Prostate gland (tissue), 2 donors: ENCODE results near the gene TCF4. TPM values are rescaled to one million over a fixed set of nuclear protein-coding genes. Genes with fewer than 3 reads are reported as not detected.

Source experiments
- DNase-seq: peaks from one replicate; pipeline ENCODE4 v3.0.0-alpha.2; 2019; ENCODE audit warnings: low spot score
- H3K27ac ChIP-seq, 2 donors: fragments of 200-600 bp; sonication (generic); 2 replicates each; pipeline ENCODE4 v1.5.1; 2017 to 2019
- H3K27me3 ChIP-seq: fragments of 200-600 bp; sonication (generic); replicated peaks from 2 replicates; pipeline ENCODE4 v1.5.1; 2019; ENCODE audit not compliant: insufficient read depth
- H3K36me3 ChIP-seq, 2 donors: fragments of 200-600 bp; sonication (generic); 1 replicate in 1 of 2; 2 replicates in 1 of 2; pipeline versions ENCODE4 v1.5.1 to v1.8.1; 2017 to 2019
- H3K4me1 ChIP-seq: fragments of 200-600 bp; sonication (generic); replicated peaks from 2 replicates; pipeline ENCODE4 v1.5.1; 2019
- H3K4me3 ChIP-seq, 2 donors: fragments of 200-600 bp; sonication (generic); 2 replicates each; pipeline ENCODE4 v1.5.1; 2017 to 2019
- H3K9me3 ChIP-seq: fragments of 200-600 bp; sonication (generic); 2 replicates; pipeline ENCODE4 v1.5.1; 2017
- CTCF ChIP-seq, 4 experiments: fragments of 200-600 bp in 2 of 4; fragments of 450-650 bp in 2 of 4; sonication (generic) in 2 of 4; IDR thresholded peaks; 1 replicate in 3 of 4; 2 replicates in 1 of 4; pipeline ENCODE4 v1.5.1; 2016 to 2019; ENCODE audit warnings: antibody characterized with exemption in 4 of 4, mild to moderate bottlenecking in 2 of 4, moderate library complexity in 2 of 4
- POLR2A ChIP-seq: fragments of 450-650 bp; IDR thresholded peaks from one replicate; pipeline ENCODE4 v1.6.1; 2016; ENCODE audit warnings: antibody characterized with exemption, mild to moderate bottlenecking
- POLR2AphosphoS5 ChIP-seq: sonication (generic); formaldehyde crosslinking; IDR thresholded peaks from one replicate; pipeline ENCODE4 v1.6.1; 2017; ENCODE audit warnings: antibody characterized with exemption
- WGBS: methylation state at CpG from one replicate; pipeline ENCODE4 v1.1.5; 2018; 5-methylcytosine and 5-hydroxymethylcytosine counted together
- intact Hi-C: fragments of 100-400 bp; cut with DNase I; formaldehyde crosslinking; loops from one replicate; pipeline ENCODE4 v1.14.2; 2022
- total RNA-seq, 2 donors: library from RNA; depleted of rRNA; stranded (reverse); fragments of >200 nt; gene quantifications; one replicate each; pipeline ENCODE4 v1.1.0, GENCODE V29; 2016

TCF4 gene
- total RNA-seq, 2 donors from 2014 or later: 29.8 to 87.2 TPM

DNA sequence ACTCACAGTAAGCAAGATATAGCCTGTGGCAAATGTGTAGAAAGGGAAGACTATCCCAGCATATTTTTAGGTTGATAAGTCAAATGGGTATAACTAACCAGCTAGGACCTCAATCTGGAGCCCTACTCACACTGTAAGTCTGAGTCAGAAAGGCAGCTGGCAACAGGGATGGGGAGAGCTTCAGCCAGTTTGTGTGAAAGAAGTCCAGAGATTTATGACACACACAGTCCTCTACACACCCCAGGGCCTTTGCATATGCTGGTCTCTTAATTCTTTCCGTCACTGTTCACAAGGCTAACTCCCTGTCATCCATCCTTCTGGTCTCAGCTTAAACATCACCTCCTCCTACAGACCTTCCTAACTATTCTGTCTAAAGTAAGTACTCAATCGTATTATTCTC lies 5.9 kb upstream of the TCF4 start:
- no peaks in the 10 kb centered on the region for H3K36me3 ChIP-seq
- no peak overlapping the region for H3K27ac ChIP-seq
- intact Hi-C loops: no loop called here
- H3K4me3 ChIP-seq: no peak overlapping the region
- 93% methylated on average over 2 of the region's 2 CpGs for WGBS
- no peaks in the 10 kb centered on the region for H3K9me3 ChIP-seq
- no peak for DNase-seq
- no peaks in the 10 kb centered on the region for H3K4me1 ChIP-seq
- TF ChIP-seq POLR2A: no peak
- TF ChIP-seq POLR2AphosphoS5: no peak
- no peak for TF ChIP-seq CTCF (IDR thresholded peaks at IDR 0.05)
- no peaks in the 10 kb centered on the region for H3K27me3 ChIP-seq

DNA sequence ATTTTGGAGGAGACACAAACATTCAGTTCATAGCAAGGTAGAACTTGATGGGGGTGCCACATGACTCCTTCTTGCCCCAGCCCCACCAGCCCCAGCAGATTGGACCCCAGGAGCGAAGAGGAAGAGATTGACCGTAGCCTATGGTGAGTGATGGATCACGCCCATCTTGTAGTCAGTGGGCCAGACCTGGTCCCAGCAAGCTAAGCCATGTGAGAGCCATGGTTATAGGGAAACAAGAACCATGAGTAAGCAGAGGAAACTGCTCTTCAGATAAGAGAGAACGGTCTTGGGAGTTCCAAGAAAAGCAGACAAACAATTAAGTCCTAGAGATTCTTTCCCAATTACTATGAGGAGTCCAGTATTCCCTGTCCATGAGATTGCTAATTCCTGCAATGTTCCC lies 4.6 kb upstream of the TCF4 start:
- 89% methylated on average over 4 of the region's 4 CpGs for WGBS
- intact Hi-C loops: no loop called here
- Histone ChIP-seq H3K4me1 (no peaks in the 10 kb centered on the region), H3K4me3 (no peak overlapping the region), H3K36me3 (no peaks in the 10 kb centered on the region), H3K27ac (no peak overlapping the region), H3K9me3 (no peaks in the 10 kb centered on the region), H3K27me3 (no peaks in the 10 kb centered on the region)
- no peak for DNase-seq
- TF ChIP-seq POLR2A (no peak), POLR2AphosphoS5 (no peak), CTCF (IDR thresholded peaks at IDR 0.05) (no peak)

DNA sequence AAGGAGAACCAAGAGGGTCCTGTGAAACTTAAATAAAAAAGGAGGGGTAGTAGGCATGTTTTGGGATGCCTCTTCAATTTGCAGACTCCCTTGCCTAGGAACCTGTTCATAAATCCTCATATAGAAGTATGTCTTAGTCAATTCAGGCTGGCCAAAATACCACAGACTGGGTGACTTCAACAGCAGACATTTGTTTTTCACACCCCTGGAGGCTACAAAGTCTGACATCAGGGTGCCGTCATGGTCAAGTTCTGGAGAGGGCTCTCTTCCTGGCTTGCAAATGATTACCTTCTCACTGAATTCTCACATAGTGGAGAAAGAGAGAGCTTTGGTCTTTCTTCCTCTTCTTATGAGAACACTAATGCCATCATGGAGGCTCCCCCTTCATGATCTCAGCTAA lies 4.1 kb upstream of the TCF4 start:
- no peaks in the 10 kb centered on the region for H3K4me1 ChIP-seq
- intact Hi-C loops: no loop called here
- H3K27ac ChIP-seq: no peak overlapping the region
- no peaks in the 10 kb centered on the region for H3K27me3 ChIP-seq
- H3K36me3 ChIP-seq: no peaks in the 10 kb centered on the region
- 95% methylated on average over 1 of the region's 1 CpG for WGBS
- TF ChIP-seq POLR2A: no peak
- TF ChIP-seq CTCF (IDR thresholded peaks at IDR 0.05): no peak
- no peak for TF ChIP-seq POLR2AphosphoS5
- no peak overlapping the region for H3K4me3 ChIP-seq
- H3K9me3 ChIP-seq: no peaks in the 10 kb centered on the region
- DNase-seq: no peak

DNA sequence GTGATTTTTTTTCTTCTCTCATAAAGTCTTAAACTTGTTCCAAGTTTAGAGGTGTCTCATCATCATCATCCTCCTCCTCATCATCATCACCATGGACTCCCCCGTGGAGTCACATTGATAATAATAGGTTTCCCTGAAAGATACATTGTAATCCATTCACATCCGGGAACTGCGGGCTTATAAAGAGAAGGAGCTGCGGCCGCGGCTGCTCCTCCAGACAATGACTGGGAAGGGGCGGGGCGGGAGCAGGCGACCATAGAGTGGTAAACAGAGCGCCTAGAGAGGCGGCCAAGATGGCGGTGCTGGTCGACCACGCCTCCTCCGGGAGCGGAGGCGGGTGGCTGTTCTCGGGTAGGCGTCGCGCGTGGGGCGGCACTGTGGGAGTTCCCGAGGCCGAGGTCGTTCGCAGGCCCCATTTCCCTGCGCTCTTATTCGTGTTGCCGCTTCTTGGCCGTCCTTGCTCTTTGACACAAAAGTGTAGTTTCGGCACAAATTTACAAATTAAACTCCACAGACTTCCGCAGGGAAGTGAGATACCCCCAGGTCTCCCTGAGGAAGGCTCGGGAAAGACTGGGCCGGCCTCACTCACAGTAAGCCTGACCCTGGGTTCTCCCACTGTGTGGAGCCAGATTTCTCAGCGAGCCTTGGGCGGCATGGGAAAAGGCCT lies 1.8 kb upstream of the TCF4 start:
- H3K27me3 ChIP-seq: no peaks in the 10 kb centered on the region
- intact Hi-C loops: loop anchor here (5.0 to 10.0 kb wide), 3 partner anchors 187 to 355 kb away; no protein-coding TSS in a partner anchor
- H3K36me3 ChIP-seq: no peaks in the 10 kb centered on the region
- H3K4me3 ChIP-seq: peak overlapping the region; percentile 61 to 64
- H3K27ac ChIP-seq: peak overlapping the region; percentile 83 to 85
- TF ChIP-seq POLR2AphosphoS5 (peak; percentile 95), CTCF (IDR thresholded peaks at IDR 0.05) (peak in 1 of 4 experiments; percentile 24), POLR2A (peak; percentile 30)
- no peaks in the 10 kb centered on the region for H3K4me1 ChIP-seq
- H3K9me3 ChIP-seq: no peaks in the 10 kb centered on the region
- WGBS: 3% methylated on average over 37 of the region's 37 CpGs
- peak; percentile 95 for DNase-seq
